H1 (cell line): ENCODE measurements around the gene PDE9A. TPM values are rescaled to one million over a fixed set of nuclear protein-coding genes. Genes with fewer than 3 reads are reported as not detected.

Experiments used
- HDAC2 ChIP-seq, 2 experiments: fragments of 300-600 bp in 1 of 2; sonication (generic) in 1 of 2; IDR thresholded peaks; 2 replicates each; pipeline ENCODE4 v1.6.1; 2011 to 2012; ENCODE audit warnings: low read depth in 2 of 2, low read length in 2 of 2, mild to moderate bottlenecking in 2 of 2, moderate library complexity in 2 of 2, borderline replicate concordance in 1 of 2, inconsistent platforms in 1 of 2
- TCF12 ChIP-seq: IDR thresholded peaks from 2 replicates; pipeline ENCODE4 v1.6.1; 2011; ENCODE audit warnings: low read depth, mild to moderate bottlenecking, low read length
- polyA plus RNA-seq, 7 experiments: library from polyadenylated mRNA; depleted of rRNA in 3 of 7; stranded (reverse) in 5 of 7; unstranded in 2 of 7; fragments of >200 nt in 5 of 7; fragments of 200-250 nt in 2 of 7; gene quantifications; 1 replicate in 5 of 7; 2 replicates in 1 of 7; 4 replicates in 1 of 7; pipeline versions ENCODE4 v1.2.1 to v1.2.3, GENCODE V29; 2011 to 2013; ENCODE audit warnings: missing spikeins in 2 of 7, mixed read lengths in 2 of 7
- total RNA-seq: library from RNA; stranded (reverse); fragmentation: NEBNext Ultra II Directional; extraction: Animal tissue kit (Norgen Biotek cat#: 25700); gene quantifications from 2 replicates; pipeline ENCODE4 v1.2.1, GENCODE V29; 2021

PDE9A gene
- total and polyA plus RNA-seq, 2 of the 8 experiments (the other 6 are each of a cell fraction or from before 2014, with no cell fraction given) = 39.2 to 45.9 TPM

- TF ChIP-seq HDAC2 (IDR thresholded peaks at IDR 0.05; ENCODE audit: borderline replicate concordance in 1 of 2, low read depth in 2 of 2, low read length in 2 of 2) (no peak), TCF12 (no peak)
These were observed 141.1 kb downstream of the PDE9A start (continued) for GRCh38 chr21:42794551-42794950.
